MV-4-11 (cell line): ENCODE results near the gene ZNF627.
A peak's percentile ranks its signal among the peaks of the same experiment; 100 is the strongest.
"Not testable (repeated sequence)": the region's sequence is repeated elsewhere in the genome, so short reads cannot be mapped to it uniquely, and the experiment has no call there.

Source experiments
- DNase-seq: peaks from one replicate; lab custom pipeline; 2025; lab: John Stamatoyannopoulos, UW

Gene ZNF627

DNA sequence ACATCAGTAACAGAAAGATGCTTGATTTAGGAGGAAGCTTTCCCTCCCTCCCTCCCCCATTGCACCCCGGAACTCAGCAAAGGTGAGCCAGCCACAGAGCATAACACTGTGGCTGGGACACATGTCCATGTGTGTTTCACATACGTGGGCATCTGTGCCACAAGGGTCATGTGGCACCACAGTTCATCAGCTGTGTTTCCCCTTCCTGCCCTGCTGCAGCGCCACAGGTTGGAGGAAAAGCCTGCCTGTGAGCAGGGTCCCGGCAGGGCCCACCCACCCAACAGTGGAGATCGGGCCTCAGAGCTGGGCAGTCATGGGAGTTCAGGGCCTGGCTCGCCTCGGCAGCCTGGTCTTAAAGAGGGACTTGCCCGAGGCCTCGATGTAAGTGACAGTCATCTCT, 22.6 kb upstream of the ZNF627 start:
- DNase-seq = no peak

DNA sequence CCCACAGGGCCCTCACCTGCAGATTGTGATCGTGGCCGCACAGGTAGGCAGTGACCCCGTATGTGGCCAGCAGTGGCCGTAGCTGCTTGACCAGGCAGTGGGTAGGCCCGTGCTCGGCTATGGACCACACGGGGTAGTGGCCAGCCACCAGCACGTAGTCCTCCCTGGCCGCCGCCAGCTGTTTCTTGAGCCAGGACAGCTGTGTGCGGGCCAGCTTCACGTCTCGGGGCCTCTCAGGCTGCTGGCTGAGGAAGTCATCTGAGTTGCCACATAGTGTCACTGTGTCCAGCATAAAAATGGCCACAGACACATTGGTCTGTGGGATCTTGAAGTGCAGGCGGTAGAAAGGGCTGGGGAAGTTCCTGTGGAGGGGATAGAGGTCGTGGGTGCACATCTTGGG, 21.1 kb upstream of the ZNF627 start:
- peak; percentile 29 for DNase-seq

DNA sequence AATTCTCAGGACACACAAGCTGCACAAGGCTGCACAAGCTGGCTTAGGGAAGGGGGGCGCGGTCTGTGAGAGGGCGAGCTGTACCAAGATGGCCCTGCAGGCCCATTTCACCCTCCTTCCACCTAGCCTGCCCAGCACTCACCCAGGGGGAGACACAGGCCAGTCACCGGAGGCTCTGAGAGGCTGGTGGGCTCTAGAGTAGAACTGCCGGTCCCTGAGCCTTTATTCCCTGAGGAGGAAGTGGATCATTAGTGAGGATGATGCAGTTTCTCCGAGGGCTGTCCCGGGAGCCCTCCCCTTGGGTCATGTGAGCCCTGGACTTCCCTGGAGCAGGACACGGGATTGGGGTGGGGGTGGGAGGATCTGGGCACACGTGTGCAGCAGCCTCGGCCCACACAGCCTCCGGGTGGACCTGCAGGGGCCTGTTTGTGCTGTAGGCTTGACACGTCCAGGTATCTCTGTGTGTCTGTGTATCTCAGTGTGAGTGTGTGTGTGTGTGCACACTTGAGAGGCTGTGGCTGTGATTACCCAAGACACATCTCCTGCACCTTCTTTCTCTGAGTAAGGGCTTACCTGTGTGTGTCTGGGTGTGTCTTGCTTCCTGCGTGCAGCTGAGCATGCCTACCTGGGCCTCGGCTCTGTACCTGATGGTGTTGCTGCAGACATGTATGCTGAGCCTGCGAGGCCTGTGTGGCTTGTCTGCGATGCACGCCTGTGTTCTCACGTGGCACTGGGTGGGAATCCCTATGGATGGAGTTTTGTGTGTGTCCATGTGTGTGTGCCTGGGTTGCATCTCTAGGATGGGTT, 19.6 kb upstream of the ZNF627 start, which contains the start of gene ACP5:
ACP5 (minus strand) TSS at position 195 of the 807 bp plus-strand sequence. CDS start 328 bp downstream, outside the sequence.
- no peak for DNase-seq

DNA sequence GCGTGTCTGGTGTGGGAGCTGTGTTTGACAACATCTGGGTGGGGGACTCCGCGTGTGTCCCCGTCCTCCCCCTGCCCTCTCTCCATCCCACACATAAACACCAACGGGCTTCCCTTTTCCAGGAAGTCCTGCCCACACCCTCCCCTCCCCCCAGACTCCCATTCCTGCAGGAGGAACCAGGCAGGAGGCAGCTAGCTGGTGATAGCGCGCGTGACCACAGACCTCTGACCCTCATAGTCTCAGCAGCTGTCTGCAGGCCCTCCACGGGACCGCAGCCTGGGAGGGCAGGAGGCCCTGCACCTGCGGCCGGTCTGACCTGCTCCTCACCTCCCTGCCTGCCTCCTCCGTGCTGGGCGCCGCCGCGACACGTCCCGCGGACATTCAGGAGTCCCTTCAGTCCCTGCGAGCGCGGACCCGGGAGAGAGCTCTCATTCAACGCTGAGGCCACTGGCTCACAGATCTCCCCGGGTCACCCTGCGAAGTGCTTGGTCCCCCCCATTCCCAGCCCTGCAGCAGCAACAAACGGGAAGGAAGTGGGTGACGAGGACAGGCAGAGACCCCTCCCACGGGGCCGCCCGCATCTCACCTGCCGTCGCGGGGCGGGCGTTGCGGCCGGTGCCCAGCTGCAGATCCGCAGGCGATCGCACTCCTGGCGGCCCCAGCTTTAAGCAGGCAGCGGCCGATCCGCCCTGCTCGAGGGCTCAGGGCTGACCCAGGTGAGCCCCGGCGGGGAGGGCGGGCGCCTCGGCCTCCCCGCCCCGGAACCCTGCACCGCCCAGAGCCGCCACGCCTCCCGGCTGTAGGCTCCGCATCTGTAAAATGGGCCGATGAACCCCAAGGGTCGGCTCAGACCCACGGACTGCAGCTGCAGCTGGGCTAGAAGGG, 18.8 kb upstream of the ZNF627 start:
- DNase-seq = peak; percentile 66

DNA sequence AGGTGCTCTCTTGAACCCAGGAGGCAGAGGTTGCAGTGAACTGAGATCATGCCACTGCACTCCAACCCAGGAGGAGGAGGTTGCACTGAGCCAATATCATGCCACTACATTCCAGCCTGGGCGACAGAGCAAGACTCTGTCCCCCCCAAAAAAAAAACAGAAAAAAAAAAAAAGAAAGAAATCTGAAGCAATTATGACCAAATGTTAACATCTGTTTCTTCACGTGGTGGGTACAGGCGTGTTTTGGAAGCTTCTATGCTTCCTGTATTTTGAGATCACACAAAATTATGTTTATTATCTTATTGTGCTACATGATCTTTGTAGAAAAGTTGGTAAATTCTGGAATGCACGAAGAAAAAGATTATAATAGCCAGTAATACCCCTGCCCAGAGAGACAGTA, 17.2 kb upstream of the ZNF627 start:
- no peak for DNase-seq

DNA sequence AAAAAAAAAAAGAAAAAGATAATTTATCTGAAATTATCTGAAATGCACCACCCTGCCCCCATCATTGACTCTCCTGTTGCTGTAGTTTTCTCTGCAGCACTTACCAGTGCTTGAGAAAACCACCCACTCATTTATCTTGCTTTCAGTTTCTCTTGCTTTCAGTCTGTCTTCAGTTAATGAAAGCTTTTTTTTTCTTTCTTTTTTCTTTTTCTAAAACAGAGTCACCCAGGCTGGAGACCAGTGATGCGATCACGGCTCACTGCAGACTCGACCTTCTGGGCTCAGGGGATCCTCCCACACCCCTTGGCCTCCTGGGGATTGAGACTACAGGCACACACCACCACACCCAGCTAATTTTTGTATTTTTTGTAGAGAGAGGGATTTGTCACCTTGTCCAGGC, 15.5 kb upstream of the ZNF627 start:
- DNase-seq = peak; percentile 70

DNA sequence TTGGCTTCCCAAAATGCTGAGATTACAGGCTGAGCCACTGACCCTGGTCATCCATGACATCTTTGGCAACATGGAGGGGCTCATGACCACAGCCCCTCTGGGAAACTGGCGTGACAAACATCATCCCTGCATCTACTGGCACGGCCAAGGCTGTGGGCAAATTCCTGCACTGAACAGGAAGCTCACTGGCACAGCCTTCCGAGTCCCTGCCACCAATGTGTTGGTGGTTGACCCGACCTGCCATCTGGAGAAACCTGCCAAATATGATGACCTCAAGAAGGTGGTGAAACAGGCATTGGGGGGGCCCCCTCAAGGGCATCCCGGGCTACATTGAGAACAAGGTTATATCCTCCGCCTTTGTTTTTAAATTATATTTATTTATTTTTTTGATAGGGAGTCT, 11.0 kb upstream of the ZNF627 start:
- no peak for DNase-seq

DNA sequence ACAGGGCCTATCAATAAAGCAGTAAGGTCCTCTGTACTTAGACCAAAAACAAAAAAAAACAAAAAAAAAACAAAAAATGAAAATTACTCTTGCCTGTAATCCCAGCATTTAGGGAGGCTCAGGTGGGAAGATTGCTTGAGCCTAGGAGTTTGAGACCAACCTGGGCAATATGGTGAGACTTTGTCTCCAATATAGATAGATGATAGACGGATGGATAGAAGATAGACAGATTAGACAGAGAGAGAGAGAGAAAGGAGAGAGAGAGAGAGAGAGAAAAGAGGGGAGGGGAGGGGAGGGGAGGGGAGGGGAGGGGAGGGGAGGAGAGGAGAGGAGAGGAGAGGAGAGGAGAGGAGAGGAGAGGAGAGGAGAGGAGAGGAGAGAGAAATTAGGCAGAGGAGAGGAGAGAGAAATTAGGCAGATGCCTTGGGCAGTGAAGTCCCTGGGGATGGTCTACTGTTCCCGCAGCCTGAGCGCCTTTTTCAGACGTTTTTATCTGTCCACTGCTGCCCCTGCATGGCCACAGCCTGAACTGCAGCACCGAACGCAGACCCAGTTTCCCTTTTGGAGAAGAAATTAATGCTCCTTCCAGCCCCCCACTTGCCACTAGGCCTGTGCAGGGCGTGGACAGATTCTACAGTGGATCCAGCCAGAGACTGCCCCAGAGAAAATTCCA, 9.8 kb upstream of the ZNF627 start:
- DNase-seq = peak; percentile 71

DNA sequence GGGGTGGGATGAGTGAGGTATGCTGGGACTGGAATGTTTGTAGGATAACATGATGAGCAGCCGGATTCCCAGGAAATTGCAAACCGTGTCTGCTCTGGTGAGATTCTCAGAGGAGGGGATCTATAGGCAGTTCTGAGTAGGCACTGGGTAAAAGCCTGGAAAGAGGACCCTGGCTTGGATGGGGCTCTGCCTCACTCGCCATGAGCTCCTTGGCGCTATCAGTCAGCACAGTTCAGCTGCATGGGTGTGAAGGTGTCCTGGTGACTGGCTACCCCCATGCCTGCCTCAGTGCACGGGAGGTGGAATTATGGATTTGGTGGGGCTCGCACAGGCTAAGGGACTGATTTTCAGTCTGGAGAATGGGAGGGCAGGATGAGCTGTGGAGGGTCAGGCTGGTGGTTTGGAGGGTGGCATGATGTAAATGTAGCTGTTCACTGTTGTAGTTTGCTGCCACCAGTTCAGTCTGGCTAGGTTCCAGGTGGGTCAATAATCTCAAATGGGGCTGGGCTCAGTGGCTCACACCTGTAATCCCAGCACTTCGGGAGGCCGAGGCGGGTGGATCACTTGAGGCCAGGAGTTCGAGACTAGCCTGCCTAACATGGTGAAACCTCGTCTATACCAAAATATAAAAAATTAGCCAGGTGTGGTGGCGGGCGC, 9.2 kb upstream of the ZNF627 start:
- DNase-seq = no peak

DNA sequence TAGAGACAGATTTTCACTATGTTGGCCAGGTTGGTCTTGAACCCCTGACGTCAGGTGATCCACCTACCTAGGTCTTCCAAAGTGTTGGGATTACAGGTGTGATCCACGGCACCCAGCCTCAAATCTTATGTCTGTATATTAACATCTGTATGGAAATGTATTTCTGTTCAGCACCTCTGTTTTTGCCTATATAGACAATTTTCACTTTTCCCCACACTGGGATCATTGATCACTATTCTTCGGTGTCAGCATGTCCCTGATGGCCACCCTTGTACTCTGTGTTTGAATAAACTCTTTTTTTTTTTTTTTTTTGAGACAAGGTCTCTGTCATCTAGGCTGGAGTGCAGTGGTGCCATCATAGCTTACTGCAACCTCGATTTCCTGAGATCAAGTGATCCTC, 3.2 kb upstream of the ZNF627 start:
- DNase-seq = no peak

DNA sequence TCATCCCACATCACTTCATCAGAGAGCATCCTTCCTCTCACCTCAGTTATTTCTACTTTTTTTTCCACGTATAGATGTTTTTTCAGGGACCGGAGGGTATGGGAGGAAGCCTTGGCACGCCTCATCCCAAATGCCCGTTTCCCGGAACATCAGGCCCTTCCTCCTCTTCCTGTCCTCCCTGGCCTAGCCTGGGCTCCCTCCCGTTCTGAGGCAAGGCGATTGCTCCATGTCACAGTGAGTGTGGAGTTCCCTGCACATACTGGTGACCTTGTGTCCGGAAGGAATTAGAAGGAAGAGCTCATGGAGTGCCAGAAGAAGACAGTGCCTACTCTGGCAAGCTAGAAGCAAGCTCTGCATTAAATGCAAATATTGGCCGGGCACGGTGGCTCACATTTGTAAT, 1.1 kb upstream of the ZNF627 start:
- no peak for DNase-seq

DNA sequence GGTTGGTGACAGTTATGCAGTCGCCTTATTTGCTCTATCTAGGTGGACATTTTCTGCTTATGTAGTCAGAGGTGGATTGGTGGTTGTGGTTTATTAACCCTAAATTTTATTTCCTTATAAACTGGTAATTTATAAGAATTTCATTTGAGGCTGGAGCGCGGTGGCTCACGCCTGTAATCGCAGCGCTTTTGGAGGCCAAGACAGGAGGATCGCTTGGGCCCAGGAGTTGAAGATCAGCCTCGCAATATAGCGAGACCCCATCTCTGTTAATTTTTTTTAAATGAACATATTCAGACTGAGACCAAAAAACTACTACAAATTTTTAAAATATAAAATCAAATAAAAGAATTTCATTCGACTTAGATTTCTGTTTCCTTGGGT, 810 bp downstream of the ZNF627 start:
- no peak for DNase-seq

DNA sequence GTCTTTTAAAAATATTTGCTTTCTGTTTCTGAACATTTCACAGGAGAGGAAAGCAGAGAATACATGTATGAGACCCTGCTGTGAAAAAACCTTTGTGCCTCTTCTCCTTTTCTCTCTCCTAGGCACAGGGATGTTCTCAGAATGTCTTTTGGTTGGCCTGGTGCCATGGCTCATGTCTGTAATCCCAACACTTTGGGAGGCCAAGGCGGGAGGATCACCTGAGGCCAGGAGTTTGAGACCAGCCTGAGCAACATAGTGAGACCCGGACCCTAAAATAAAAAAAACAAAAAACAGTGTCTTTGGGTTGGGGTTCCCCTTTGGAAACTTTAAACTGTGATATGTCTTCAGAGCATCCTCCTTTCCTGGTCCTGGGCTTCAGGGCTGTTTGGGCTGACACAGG, 1.5 kb downstream of the ZNF627 start:
- no peak for DNase-seq

DNA sequence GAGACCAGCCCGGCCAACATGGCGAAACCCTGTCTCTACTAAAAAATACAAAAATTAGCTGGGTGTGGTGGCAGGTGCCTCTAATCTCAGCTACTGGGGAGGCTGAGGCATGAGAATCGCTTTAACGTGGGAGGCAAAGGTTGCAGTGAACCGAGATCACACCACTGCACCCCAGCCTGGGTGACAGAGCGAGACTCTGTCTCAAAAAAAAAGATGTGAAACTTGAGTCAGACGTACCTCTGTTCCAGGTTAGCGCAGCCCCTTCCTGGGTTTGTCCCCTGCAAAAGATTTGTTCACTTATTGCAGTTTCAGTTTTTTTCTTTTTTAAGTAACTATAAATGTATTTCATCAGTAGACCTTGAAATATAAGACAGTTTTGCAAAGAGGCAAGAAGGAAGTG, 2.4 kb downstream of the ZNF627 start:
- not testable (repeated sequence) for DNase-seq

DNA sequence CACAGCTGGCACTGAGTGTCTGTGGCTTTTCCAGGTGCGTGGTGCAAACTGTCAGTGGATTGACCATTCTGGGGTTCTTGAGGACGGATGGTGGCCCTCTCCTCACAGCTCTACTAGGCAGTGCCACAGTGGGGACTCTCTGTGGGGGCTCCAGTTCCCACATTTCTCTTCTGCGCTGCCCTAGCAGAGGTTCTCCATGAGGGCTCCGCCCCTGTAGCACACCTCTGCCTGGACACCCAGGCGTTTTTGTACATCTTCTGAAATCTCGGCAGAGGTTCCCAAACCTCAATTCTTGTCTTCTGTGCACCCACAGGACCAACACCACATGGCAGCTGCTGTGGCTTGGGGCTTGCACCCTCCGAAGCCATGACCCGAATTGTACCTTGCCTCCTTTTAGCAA, 9.2 kb downstream of the ZNF627 start:
- DNase-seq = no peak

DNA sequence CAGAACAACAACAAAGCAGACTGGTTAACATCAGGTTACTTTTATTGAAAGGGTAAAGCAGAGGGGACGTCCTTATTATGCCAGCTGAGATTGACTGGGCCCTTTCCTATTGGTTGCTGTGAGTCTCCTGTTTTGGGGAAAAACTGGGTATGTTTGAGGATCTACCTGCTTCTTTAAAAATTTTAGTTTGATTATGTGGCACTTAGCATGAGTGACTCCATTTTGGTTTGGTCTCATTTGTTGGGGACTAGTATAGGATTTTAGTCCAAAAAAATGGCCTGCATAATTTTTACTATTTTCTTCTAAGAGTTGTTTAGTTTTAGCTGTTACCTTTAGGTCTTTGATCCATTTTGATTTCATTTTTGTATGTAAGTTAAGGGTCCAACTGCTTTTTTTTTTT, 14.4 kb downstream of the ZNF627 start:
- no peak for DNase-seq

DNA sequence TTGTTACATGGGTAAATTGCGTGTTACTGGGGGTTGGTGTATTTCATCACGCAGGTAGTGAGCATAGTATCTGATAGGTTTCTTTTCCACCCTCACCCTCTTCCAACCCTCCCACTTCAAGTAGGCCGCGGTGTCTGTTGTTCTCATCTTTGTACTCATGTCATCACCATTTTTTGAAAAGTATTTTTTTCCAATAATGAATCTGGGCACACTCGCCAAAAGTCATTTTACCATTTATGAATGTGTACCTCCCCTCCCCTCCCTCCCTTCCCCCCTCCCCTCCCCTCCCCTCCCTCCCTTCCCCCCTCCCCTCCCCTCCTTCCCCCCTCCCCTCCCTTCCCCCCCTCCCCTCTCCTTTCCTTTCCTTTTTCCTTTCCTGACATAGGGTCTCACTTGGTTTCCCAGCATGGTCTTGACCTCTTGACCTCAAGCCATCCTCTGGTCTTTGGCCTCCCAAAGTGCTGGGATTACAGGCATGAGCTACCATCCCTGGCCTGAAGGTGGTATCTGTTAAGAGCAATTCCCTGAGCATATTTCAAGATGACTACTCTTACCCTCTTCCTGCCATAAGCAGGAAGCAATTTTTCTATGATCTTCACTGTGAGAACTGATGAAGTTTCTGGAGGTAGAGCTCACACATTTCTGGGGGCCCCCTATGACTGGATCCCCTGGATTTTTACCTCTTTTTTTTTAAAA, 15.7 kb downstream of the ZNF627 start:
- no peak for DNase-seq

DNA sequence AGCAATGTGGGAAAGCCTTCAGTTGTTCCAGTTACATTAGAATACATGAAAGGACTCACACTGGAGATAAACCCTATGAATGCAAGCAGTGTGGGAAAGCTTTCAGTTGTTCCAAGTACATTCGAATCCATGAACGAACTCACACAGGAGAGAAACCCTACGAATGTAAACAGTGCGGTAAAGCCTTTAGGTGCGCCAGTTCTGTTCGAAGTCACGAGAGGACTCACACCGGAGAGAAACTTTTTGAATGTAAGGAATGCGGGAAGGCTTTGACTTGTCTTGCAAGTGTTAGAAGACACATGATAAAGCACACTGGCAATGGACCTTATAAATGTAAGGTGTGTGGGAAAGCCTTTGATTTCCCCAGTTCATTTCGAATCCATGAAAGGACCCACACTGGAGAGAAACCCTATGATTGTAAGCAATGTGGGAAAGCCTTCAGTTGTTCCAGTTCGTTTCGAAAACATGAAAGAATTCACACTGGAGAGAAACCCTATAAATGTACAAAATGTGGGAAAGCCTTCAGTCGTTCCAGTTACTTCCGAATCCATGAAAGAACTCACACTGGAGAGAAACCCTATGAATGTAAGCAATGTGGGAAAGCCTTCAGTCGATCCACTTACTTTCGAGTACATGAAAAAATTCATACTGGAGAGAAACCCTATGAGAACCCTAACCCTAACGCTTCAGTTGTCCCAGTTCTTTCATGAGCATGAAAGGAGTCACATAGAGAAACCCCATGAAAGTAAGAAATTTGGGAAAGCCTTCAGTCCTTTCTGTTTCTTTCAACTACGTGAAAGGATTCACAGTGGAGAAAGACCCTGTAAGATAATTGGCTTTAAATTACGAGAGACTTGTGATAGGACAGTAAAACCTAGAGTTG, 20.1 kb downstream of the ZNF627 start:
- no peak for DNase-seq

DNA sequence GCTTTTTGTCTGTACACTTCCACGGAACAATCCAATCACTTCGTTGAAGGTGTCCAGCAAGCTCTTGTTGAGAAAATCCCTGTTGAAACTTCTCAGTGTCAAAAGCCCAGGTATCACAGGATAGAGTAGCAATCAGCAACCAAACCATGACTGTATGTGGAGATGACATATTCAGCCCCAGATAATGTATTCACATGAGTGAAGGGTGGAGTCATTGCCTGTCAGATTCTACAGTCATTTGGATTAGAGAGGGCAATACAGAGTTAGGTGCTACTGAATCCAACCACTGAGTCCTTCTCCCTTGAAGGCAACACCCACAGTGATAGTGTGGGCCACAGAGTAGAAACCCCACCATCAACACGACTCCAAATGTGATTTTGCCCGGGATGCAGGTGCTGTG, 23.3 kb downstream of the ZNF627 start:
- no peak for DNase-seq

DNA sequence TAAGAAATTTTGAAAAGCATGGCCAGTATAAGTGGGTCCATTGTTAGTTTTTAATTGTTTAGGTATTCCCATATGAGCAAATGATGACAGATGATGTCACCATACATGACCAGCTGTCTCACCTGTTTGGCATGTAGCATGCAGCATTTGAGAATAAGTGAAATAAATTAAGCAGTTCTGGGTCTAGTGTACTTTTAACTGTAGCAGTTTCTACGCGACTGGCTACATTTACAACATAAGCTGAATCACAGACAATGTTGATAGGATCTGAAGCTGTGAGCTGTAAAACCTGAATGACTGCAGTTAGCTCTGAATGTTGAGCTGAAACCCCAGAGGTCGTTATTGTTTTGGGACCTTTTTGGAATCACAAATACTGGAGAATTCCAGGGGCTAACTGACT, 25.1 kb downstream of the ZNF627 start:
- not testable (repeated sequence) for DNase-seq

DNA sequence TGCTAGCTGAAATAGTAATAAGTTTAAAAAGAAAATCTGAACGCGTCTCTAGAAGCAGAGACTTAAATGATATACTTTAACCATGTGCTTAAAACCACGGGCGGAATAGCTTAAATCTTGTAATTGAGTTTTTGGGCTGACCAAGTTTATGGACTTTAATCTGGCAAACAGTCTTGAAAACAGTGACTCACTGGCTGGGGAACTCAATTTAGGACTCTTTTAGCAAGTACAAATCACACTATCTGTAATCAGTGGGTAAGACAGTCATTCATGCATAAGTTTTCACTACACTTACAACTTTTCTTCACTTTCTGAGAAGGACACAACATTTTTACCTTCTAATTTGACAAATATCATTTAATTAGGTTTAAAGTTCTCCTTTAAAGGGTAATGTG, 26.8 kb downstream of the ZNF627 start:
- DNase-seq = no peak
